Dermis microvascular lymphatic vessel endothelial cell (primary cell): ENCODE results near the gene HOXC9. TPM values are rescaled to one million over a fixed set of nuclear protein-coding genes. Genes with fewer than 3 reads are reported as not detected.

Experiments
- DNase-seq, 2 donors: peaks; one replicate each; pipeline versions ENCODE4 v3.0.0 to v3.0.0-alpha.2; 2010; ENCODE audit warnings: low read depth in 2 of 2
- total RNA-seq: library from RNA; depleted of rRNA; stranded (reverse); fragments of >200 nt; gene quantifications from 2 replicates; pipeline ENCODE4 v1.2.1, GENCODE V29; 2014

Gene HOXC9
- total RNA-seq, 1 donor from 2014 or later = 0.13 TPM

DNA sequence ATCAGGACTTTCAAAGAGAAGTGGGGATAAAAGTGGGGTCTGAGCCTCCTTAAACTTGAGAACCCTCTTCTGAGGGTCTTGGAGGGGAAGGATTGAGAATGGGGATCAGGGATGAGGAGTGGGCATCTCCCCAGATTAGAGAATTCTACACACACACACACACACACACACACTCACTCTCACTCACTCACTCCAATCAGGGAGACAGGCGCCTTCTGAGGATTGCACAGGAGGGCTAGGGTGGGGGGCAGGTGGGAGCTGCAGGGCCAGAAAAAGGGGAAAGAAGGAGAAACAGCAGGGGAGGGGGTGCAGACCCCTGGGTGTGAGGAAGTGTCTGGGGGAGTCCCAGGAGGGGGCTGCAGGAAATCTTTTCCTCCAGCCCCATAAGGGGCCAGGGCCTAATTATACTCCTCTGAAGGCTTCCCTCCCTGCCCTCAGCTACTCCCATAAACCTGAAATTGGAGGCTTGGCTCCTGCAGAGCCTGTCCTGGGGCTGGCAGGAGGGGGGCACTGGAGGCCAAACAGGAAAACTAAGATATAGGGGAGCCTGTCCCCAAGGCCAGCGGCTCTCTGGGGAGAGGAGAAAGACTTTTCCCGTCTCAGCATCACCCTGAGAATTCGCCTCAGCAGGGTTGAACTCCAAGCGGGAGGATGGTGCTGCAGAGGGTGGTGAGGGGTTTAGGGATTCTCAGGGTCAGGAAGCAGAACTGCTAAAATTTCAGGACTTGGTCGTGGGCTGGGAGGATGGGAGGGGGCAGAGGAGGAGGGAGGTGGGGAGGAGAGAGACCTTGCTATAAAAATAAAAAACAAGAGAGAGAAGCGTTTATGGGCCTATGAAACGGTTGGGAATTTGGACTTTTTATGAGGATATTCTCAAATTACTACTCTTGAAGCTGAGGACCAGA is 1.6 kb downstream of the HOXC9 start:
- no peak for DNase-seq

DNA sequence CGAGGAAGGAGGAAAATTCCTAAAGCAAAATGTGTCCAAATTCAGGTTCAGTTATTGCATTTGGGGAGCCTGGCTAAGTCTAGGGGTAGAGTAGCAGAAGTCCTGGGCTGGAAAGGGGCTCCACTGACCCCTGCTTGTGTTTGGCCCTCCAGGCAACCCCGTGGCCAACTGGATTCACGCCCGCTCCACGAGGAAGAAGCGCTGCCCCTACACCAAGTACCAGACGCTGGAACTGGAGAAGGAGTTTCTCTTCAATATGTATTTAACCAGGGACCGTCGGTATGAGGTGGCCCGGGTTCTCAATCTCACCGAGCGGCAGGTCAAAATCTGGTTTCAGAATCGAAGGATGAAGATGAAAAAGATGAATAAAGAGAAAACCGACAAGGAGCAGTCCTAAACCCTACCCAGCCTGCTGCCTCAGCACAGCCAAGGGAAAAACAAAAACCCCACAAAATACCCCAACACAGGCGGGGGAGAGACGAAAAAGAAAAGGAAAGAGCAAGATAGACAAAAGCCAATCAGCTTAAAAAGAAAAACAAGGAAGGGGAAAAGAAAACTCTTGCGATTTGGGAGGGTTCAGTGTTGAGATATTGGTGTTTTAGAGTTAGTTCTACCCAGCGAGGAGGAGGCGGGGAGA is 2.4 kb downstream of the HOXC9 start:
- DNase-seq = no peak

DNA sequence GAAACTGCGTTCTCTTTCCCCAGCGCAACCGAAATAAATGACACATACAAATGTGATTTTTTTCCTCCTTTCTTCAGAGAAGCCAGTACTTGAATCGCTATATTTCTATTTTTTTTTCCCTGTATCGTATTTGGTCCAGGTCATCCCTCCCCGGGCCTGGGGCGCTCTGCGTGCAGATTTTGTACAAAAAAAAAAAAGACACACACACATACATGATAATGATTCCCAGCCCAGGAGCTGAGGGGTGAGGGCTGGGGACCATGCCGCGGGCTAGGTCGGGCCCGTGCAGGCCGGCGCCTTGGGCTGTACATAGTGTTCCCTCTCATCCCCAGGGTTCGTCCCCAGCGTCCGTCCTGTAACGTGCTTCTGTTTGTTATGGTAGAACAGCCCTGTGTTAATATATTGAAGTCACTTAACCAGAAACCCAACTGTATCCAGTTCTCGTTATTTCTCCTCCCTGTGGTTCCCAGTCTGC is 3.0 kb downstream of the HOXC9 start:
- no peak for DNase-seq

DNA sequence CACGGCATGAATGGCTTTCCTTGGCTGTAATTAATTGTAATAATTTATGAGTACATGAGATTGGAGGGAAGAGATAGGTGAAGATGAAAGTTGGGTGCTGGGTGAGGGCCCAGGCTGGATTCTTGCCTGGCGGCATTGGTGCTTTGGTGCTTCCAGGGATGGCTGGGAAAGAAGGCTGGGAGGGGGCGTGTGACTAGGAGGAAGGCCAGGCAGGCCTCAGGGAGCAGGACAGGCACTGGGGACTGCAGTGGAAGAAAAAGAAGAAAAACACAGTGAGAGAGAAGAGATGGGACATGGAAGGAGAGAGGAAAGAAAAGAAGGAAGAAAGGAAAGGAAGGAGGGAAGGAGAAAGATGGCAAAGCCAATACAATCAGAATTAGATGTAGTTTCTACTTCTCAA is 3.7 kb downstream of the HOXC9 start:
- no peak for DNase-seq

DNA sequence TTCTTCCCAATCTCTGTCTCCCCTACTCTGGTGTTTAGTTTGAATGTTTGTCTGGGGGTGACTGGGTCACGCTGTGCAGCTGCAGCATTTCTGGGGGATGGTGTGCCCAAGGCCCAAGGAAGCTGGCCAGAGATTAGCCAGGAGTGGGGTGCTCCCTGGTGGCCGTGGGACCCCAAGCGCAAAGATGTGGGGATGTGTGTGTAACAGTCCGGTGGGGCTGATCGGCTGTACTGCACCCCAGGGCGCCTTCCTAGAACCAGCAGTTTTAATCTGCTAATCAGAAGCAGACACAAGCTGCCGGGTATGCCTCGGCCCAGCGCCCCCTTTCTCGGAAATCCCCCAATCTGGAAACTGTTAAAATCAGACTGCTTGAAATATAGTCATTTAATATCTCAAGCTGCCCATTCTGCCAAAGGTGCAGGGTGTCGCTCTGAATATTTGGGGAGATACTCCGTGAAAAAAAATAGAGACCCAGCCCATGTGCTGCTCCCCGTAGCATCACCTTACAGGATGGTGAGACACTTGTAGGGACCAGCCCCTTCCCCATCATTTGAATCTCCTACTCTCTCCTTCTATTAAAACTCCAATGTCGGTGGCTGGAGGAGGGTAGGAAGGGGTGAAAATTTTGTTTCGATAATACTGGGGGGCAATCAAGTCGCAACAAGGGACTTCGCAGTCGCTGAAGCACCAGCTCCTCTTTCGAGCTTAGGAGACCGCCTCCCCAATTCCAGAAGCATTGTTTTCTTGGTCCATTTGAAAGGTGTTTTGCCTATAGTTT is 4.3 kb downstream of the HOXC9 start:
- no peak for DNase-seq

DNA sequence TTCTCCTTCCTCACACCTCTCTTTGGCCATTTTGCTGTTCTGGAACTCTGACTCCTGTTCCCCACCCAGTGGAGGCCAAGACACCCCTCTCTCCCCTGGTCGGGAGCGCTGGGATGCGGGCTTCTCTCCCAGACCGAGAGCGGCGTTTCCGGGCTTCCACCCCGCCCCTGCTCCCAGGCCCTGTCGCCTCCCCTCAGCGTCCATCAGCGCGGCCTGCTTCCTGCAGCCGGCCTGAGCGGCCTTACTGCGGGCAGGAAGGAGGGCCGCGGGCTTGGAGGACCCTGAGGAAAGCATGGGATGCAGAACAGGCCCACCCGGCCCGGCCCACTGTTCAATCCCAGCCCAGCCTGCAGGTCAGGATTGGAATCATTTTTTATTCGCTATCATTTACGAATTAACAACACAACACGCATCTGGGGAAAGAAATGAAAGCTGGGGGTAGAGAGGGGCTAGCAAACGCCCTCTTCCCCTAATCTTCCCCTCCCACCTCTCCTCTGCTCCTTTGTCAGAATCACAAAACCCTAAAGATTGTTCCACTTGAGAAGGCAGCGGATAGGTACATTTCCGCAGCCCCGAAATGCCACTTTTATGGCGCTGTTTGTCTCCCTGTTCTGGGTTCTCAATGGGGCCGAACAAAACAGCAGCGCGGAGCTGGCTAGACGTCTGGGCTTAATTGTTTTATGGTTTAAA is 5.0 kb downstream of the HOXC9 start:
- no peak for DNase-seq

DNA sequence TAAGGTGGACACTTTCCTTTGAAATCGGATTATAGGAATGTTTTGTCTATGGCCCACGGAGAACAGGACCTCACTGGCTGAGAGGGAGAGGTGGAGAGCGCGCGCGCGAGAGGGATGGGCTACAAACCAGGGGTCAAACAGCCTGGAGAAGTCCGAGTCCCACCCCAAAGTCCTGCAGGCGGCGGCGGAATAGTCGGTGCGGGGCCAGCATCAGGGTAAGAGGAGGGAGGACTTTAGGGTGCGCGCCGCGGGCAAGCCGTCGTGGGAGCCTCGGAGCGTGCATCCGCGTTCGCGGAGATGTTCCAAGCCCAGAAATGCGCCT is 5.5 kb downstream of the HOXC9 start:
- no peak for DNase-seq

DNA sequence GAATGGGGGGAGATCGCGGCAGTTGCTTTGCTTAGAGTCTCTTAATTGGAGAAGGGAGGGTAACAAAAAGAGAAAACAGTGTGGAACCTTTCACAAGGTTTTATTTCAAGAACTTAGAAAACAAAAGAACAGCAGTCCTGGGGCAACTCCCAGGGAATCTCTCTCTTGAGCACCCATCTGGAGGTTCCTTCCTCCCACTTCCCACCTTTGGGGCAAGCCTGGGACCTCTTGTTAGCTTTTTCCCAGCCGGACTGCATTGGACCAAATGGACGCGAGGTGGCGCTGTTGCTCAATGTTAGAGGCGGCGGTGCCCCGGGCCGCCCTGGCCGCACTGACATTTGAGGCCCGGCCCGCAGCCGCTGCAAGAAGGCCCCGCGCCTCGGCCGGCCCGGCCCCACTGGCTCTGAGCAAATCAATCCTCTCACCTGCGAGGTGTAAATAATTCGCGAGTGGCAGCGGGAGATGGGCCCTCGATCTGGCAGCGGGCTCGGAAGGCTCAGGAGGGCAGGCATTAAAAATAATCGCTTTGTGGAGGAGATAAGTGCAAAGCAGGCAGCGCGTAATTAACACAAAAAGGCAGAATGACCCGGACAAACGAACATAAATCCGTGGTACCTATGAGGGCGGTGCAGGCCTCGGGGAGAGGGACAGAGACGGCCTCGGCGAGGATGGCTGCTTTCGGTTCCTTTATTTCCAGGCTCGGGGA is 6.0 kb downstream of the HOXC9 start:
- peak; percentile 43 to 75 for DNase-seq

DNA sequence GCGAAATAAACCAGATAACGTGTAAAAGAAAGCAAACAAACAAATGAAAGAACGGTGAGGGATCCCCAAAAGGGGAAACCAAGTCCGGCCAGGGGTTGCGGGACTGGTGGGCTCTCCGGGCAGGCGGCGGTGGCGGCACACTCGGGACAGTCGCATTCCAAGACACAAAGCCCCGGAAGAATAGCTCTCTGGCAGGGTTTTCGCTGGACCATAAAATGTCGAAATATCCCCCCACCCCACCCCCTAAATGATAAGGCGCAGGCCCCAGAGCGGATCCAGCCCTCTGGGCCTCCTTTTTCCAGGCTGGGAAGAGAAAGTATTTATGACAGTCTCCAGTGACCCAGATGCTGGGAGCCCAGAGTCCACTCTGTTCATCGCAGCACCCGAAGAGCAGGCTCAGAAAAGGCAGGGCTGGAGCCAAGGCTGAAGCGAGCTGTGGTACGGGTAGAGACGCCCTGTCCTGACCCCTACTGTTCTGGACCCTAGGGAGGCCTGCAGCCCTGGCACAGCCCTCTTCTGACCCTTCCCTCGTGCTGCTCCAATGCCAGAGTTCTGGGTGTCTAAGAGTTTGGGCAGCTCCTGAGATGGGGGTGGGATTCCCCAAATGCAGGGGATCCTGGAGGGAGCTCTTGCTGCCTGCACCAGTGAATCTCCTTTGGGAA is 6.7 kb downstream of the HOXC9 start:
- no peak for DNase-seq

DNA sequence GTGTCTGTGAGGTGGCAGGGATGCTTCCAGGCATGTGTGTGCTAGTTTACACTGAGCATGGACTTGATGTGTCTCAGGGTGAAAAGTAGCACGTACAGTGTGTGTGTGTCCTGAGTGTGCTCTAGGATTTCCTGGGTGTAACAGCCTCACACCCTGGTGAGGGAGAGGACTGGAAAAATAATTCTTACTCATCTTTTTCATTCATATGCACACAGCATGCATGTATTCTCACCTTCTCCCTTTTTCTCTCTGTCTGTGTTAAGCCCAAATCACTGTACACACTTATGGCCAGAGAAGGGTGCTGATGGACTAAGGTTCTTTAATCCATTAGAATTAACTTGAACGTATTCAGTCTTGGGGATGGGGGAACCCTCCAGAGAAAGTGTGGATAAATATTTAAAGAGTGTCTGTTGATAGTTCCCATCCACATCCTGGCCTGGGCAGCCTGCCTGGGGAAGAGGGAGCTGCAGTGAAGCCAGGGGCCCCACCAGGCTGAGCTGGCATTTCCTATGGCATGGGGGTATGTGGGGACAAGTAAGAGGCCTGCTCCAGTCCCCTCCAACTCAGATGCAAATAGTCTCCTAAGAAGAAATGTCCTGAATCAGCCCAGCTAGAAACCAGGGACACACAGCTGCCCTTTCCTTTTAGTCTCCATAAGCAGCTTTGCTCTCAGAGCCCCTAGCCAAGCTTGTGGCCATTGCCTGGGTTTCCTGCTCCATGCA is 7.7 kb downstream of the HOXC9 start:
- DNase-seq = no peak

DNA sequence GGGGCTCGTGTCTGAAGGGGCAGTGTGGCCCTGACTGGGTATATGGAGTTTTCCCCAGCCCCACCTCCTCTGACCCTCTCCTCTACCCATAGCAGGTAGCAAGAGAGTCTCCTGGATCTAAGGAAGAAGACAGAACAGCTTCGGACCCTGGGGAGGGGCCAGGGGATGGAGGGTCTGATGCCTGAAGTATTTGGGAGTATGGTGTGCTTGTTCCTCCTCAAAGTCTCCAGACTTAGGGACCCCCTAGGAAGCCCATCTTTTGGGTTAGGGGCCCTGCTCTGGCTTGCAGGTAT is 8.2 kb downstream of the HOXC9 start:
- no peak for DNase-seq

DNA sequence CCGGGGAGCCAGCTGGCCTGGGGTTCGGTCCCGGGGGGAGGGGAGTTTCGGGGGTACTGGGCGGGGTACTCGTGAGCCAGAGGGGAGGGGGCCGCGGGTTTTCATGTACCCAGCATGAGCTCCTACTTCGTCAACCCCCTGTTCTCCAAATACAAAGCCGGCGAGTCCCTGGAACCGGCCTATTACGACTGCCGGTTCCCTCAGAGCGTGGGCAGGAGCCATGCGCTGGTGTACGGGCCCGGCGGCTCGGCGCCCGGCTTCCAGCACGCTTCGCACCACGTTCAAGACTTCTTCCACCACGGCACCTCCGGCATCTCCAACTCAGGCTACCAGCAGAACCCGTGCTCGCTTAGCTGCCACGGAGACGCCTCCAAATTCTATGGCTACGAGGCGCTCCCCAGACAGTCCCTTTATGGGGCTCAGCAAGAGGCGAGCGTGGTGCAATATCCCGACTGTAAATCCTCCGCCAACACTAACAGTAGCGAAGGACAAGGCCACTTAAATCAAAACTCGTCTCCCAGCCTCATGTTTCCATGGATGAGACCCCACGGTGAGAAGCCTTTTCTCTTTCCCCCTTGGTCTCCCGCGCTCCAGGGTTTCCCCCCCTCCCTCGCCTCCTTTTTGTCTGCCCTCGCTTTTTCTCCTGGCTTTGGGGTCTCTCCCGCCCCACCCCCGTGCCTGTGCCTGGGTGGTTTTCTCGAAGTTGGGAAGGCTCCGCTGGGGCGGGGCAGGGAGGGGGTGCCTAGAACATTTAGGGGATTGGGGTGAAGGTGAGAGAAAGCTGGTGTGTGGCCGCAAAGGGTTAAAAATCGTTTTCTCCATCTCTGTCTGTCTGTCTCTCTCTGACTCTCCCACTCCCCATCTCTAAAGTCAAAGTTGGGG is 9.5 kb downstream of the HOXC9 start:
- DNase-seq = no peak

DNA sequence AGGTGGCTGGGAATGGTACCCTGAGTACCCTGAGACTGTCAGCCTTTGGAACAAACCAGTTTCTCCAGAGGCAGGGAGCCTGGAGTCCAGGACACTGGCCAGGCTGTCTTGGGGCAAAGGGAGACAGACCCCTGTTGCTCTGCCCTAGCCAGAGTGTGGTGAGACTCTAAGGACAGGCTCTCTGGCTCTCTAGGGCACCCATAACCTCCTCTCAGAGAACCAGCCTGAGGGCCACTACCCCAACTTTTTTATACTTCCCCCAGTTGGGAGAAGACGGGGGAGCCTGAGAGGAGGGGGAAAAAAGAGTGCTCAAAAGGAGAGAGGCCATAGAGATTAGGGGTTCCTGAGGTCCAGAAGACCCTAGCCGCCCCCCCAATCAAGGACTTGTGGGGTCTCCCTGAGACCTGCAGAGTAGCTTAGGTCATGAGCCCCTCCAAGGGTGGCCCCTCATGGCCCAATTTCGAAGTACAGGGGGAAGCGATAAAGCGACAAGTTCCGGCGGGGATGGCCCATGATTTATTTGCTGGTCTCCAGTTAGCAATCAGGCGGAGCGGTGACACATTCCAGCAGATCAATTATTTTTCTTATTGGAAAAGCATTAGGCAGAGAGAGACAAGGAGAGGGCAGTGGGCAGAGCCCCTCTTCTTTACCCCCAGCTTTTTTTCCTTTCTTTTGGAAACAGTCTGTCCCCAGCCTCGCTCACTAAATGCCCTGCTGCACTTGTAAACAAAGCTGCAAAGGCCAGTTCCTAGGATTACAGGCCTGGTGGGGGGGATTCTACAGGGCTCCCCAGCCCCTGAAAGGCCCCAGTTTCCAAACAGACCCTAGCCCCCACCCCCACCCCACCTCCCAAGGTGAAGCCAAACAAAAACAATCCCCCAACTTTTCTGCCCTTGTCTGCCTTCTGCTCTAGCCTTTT is 10.4 kb downstream of the HOXC9 start:
- no peak for DNase-seq

DNA sequence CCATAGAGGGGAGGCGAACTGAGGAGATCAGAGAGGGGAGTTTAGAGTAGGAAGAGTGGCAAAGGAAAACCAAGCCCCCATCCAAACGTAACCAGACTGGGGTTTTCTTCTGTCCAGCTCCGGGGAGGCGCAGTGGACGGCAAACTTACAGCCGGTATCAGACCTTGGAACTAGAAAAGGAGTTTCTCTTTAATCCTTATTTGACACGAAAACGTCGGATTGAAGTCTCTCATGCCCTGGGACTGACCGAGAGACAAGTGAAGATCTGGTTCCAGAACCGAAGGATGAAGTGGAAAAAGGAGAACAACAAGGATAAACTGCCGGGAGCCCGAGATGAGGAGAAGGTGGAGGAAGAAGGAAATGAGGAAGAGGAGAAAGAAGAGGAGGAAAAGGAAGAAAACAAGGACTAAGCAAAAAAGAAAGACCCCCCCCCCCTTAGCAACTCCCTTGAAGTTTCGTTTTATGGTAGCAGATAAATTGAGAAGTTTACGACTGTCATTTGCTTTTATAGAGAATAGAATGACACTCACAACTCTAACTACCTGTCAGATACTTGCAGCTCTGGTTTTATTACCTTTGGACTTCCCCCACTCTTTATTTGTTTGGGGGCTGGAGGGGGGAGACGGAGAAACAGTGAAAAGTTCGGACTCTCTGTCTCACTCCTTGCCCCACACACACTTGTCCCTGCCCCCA is 11.2 kb downstream of the HOXC9 start:
- DNase-seq = no peak

DNA sequence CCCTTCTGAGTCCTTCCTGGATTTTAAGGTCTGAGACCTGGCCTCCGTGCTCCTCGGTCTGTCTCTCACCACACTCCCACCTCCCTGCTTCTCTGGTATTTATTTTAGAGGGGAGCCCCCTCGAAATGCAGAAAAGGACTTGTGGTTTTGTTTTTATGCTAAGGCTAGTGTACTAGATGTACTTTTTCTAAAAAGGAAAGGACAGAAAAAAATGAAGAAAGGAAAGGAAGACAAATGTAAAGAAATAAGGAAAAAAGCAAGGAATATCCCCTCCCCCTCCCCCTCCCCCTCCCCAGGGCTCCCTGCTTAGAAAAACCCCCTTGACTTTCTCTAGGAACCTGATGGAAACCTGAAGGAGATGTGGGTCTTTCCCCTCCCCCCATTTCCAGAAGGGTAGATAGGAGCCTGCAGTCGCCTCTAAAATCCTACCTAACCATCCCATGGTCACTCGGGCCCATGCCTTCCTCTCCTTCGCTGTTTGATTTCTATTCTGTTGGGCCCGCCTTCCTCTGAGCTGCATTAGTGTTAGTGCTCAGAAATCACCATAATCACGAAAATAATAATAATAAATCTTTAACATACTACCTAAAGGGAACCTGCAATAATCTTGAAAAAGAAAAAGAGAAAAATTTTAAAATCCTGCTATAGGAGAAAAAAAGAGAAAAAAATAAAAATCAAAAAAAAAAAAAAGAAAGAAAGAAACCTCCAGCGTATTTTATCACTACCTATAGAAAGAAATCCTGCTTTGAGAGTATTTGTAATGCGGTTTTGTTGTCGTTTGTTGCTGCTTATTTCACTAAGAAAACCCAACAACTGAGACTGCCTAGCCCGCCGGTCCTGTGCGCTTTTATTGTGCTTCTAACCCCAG is 11.9 kb downstream of the HOXC9 start:
- no peak for DNase-seq

DNA sequence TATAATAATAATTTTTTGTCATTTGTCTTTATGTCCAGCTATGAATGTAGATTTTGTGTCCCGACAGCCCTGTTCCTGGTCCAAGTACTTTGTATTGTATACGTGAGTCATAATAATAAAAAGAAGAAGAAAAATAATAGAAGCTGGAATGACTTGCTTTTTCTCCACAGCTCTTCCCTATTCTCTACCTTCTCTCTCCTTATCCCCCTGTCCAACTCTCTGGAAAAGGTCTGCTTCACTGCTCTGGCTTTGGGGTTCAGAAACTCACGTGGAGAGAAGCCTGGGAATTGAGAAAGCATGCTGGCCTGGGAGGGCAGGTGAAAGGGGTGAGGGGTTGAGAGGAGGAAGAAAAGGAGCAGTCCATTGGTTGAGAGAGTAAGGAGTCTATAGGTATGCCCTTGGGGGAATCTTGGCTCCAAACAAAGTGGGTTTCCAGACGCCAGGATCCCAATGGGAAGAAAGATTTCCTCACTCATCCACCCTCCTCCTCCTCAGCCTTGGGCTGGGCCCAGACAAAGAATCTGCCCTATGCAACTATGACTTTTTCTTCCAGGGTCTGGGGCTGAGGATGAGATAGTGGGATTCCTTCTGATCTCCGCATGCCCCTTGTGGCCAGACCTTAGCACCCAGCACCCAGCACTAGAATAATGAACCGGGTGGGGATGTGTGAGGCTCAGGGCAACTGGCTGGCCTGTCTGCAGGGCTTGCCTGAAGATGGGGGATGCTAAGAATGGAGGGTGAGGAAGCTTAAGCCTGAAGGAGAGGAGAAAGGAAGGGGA is 12.9 kb downstream of the HOXC9 start:
- no peak for DNase-seq
